Activated naive CD4-positive, alpha-beta T cell (primary cell): Measurements from ENCODE around the gene NPR1.

Source experiments
- DNase-seq, 4 experiments: peaks; one replicate each; lab custom pipeline; 2025; lab: John Stamatoyannopoulos, UW

The NPR1 gene

GRCh38 chr1:153727463-153728304 is 49.2 kb downstream of the NPR1 start, which contains the start of gene INTS3:
Gene INTS3, plus strand, starts transcription at chr1:153728050. Its CDS starts 585 bp downstream, at chr1:153728635.
- peak; percentile 95 to 98 (median 97) for DNase-seq

GRCh38 chr1:153728305-153729066 is 50.0 kb downstream of the NPR1 start:
- DNase-seq = peak in 2 of 4 experiments; percentile 18 to 27

- DNase-seq = no peak
Measured at GRCh38 chr1:153730468-153730988, 52.0 kb downstream of the NPR1 start.

GRCh38 chr1:153733970-153734369 is 55.5 kb downstream of the NPR1 start:
- no peak for DNase-seq

- DNase-seq = no peak
Measured at GRCh38 chr1:153734396-153735089, 56.1 kb downstream of the NPR1 start.

GRCh38 chr1:153735090-153735420 is 56.6 kb downstream of the NPR1 start:
- no peak for DNase-seq

GRCh38 chr1:153741986-153742385 is 63.5 kb downstream of the NPR1 start:
- DNase-seq = no peak

- DNase-seq = no peak
Measured at GRCh38 chr1:153742411-153743142, 64.1 kb downstream of the NPR1 start.
